ENCODE results near the gene TYRO3. TPM values are rescaled to one million over a fixed set of nuclear protein-coding genes. Genes with fewer than 3 reads are reported as not detected.

Gene TYRO3
- 8.0 and 20.2 TPM in 2 replicates for total RNA-seq (ENCODE audit: low replicate concordance)

GRCh38 chr15:41558400-41559238, at the start of gene TYRO3:
TSS of gene TYRO3 (plus strand) at chr15:41559212. CDS start at chr15:41559258, 46 bp downstream.
- no peak for TF ChIP-seq CTCF (IDR thresholded peaks at IDR 0.05; ENCODE audit: insufficient read depth, low read length)
- H3K4me3 ChIP-seq (ENCODE audit: low read depth, low read length) = peak within 1 kb of the TSS; percentile 65
- DNase-seq (ENCODE audit: low read depth) = peak; percentile 15

GRCh38 chr15:41510728-41511127, 48.3 kb upstream of the TYRO3 start:
- no peak overlapping the region for H3K4me3 ChIP-seq (ENCODE audit: low read depth, low read length)
- DNase-seq (ENCODE audit: low read depth) = no peak
- no peak for TF ChIP-seq CTCF (IDR thresholded peaks at IDR 0.05; ENCODE audit: insufficient read depth, low read length)

GRCh38 chr15:41511331-41511898, 47.6 kb upstream of the TYRO3 start:
- no peak overlapping the region for H3K4me3 ChIP-seq (ENCODE audit: low read depth, low read length)
- no peak for DNase-seq (ENCODE audit: low read depth)
- no peak for TF ChIP-seq CTCF (IDR thresholded peaks at IDR 0.05; ENCODE audit: insufficient read depth, low read length)

GRCh38 chr15:41511899-41512369, 47.1 kb upstream of the TYRO3 start:
- no peak overlapping the region for H3K4me3 ChIP-seq (ENCODE audit: low read depth, low read length)
- no peak for DNase-seq (ENCODE audit: low read depth)
- TF ChIP-seq CTCF (IDR thresholded peaks at IDR 0.05; ENCODE audit: insufficient read depth, low read length) = no peak

- no peak for TF ChIP-seq CTCF (IDR thresholded peaks at IDR 0.05; ENCODE audit: insufficient read depth, low read length)
- DNase-seq (ENCODE audit: low read depth) = no peak
- no peak overlapping the region for H3K4me3 ChIP-seq (ENCODE audit: low read depth, low read length)
These were observed 46.5 kb upstream of the TYRO3 start for GRCh38 chr15:41512512-41512939.

GRCh38 chr15:41512940-41513505, 46.0 kb upstream of the TYRO3 start:
- TF ChIP-seq CTCF (IDR thresholded peaks at IDR 0.05; ENCODE audit: insufficient read depth, low read length) = no peak
- DNase-seq (ENCODE audit: low read depth) = no peak
- peak overlapping the region; percentile 13 for H3K4me3 ChIP-seq (ENCODE audit: low read depth, low read length)
